Activated B cell treated with CpG ODN at 0.5 μM for 24 hours (primary cell): ENCODE results near the gene UGT1A5. TPM values are rescaled to one million over a fixed set of nuclear protein-coding genes. Genes with fewer than 3 reads are reported as not detected.

Experiments used
- ATAC-seq: fragments of 200-7000 bp; cut with Tn5 transposase; one replicate; pipeline ENCODE4 v1.10.0; 2021; ENCODE audit warnings: low read depth, mild to moderate bottlenecking, moderate library complexity
- CTCF ChIA-PET: fragments of 350-600 bp; sonication (Branson Sonifier 250); formaldehyde crosslinking; loops from one replicate; lab custom pipeline; 2021; ENCODE audit warnings: antibody characterized with exemption; lab: Charles Lee
- POLR2A ChIA-PET: fragments of 350-600 bp; sonication (Branson Sonifier 250); formaldehyde crosslinking; loops from one replicate; lab custom pipeline; 2021; ENCODE audit warnings: antibody characterized with exemption; lab: Charles Lee
- DNase-seq: peaks from one replicate; pipeline ENCODE4 v3.0.0; 2022
- H3K27ac Mint-ChIP-seq: one replicate; pipeline ENCODE4 v1.8.0; 2020; ENCODE audit warnings: mixed read lengths
- H3K27me3 Mint-ChIP-seq: one replicate; pipeline ENCODE4 v1.8.0; 2021; ENCODE audit warnings: mixed read lengths
- H3K36me3 Mint-ChIP-seq: one replicate; pipeline ENCODE4 v1.8.0; 2021; ENCODE audit warnings: low read depth, mixed read lengths
- H3K4me1 Mint-ChIP-seq: one replicate; pipeline ENCODE4 v1.8.0; 2021; ENCODE audit warnings: mixed read lengths
- H3K4me3 Mint-ChIP-seq: one replicate; pipeline ENCODE4 v1.8.0; 2020; ENCODE audit warnings: mild to moderate bottlenecking, mixed read lengths
- H3K9me3 Mint-ChIP-seq: one replicate; pipeline ENCODE4 v1.8.0; 2020; ENCODE audit warnings: mixed read lengths
- intact Hi-C: fragments of 100-400 bp; cut with micrococcal nuclease; formaldehyde crosslinking; loops from one replicate; pipeline ENCODE4 v1.15.1; 2024
- total RNA-seq: library from RNA; stranded (reverse); gene quantifications from 2 replicates; pipeline ENCODE4 v1.2.3, GENCODE V29; 2022
- TF ChIP-seq, protein P1 (sequence below): fragments of 200-600 bp; IDR thresholded peaks from one replicate; pipeline ENCODE4 v1.8.0; 2022; ENCODE audit warnings: antibody characterized with exemption, mild to moderate bottlenecking

UGT1A5 gene
- total RNA-seq, 1 donor from 2014 or later, result not detected

GRCh38 chr2:233754872-233755611 is 42.3 kb downstream of the UGT1A5 start:
- DNase-seq, result no peak
- peaks cover 7% of the 10 kb centered on the region for H3K9me3 Mint-ChIP-seq
- no peak overlapping the region for H3K27ac Mint-ChIP-seq
- H3K4me1 Mint-ChIP-seq, result no peaks in the 10 kb centered on the region
- intact Hi-C loops, result no loop called here
- ChIA-PET CTCF (no interaction called here), POLR2A (no interaction called here)
- TF ChIP-seq, protein P1, sequence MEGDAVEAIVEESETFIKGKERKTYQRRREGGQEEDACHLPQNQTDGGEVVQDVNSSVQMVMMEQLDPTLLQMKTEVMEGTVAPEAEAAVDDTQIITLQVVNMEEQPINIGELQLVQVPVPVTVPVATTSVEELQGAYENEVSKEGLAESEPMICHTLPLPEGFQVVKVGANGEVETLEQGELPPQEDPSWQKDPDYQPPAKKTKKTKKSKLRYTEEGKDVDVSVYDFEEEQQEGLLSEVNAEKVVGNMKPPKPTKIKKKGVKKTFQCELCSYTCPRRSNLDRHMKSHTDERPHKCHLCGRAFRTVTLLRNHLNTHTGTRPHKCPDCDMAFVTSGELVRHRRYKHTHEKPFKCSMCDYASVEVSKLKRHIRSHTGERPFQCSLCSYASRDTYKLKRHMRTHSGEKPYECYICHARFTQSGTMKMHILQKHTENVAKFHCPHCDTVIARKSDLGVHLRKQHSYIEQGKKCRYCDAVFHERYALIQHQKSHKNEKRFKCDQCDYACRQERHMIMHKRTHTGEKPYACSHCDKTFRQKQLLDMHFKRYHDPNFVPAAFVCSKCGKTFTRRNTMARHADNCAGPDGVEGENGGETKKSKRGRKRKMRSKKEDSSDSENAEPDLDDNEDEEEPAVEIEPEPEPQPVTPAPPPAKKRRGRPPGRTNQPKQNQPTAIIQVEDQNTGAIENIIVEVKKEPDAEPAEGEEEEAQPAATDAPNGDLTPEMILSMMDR, result no peak
- H3K36me3 Mint-ChIP-seq, result no peaks in the 10 kb centered on the region
- no peak overlapping the region for H3K4me3 Mint-ChIP-seq
- H3K27me3 Mint-ChIP-seq, result peaks cover 21% of the 10 kb centered on the region
- ATAC-seq, result no peak

GRCh38 chr2:233756429-233757081 is 43.8 kb downstream of the UGT1A5 start:
- DNase-seq, result no peak
- no peaks in the 10 kb centered on the region for H3K4me1 Mint-ChIP-seq
- no peak overlapping the region for H3K4me3 Mint-ChIP-seq
- ChIA-PET CTCF (no interaction called here), POLR2A (no interaction called here)
- H3K9me3 Mint-ChIP-seq, result peaks cover 4% of the 10 kb centered on the region
- peaks cover 22% of the 10 kb centered on the region for H3K27me3 Mint-ChIP-seq
- intact Hi-C loops, result no loop called here
- TF ChIP-seq, protein P1, result no peak
- ATAC-seq, result no peak
- no peak overlapping the region for H3K27ac Mint-ChIP-seq
- H3K36me3 Mint-ChIP-seq, result no peaks in the 10 kb centered on the region

GRCh38 chr2:233758141-233758540 is 45.4 kb downstream of the UGT1A5 start:
- DNase-seq (no peak), ATAC-seq (no peak)
- H3K4me3 Mint-ChIP-seq, result no peak overlapping the region
- ChIA-PET POLR2A (no interaction called here), CTCF (no interaction called here)
- no peaks in the 10 kb centered on the region for H3K9me3 Mint-ChIP-seq
- no peaks in the 10 kb centered on the region for H3K36me3 Mint-ChIP-seq
- intact Hi-C loops, result no loop called here
- TF ChIP-seq, protein P1, result no peak
- peaks cover 22% of the 10 kb centered on the region for H3K27me3 Mint-ChIP-seq
- no peak overlapping the region for H3K27ac Mint-ChIP-seq
- H3K4me1 Mint-ChIP-seq, result no peaks in the 10 kb centered on the region

DNA sequence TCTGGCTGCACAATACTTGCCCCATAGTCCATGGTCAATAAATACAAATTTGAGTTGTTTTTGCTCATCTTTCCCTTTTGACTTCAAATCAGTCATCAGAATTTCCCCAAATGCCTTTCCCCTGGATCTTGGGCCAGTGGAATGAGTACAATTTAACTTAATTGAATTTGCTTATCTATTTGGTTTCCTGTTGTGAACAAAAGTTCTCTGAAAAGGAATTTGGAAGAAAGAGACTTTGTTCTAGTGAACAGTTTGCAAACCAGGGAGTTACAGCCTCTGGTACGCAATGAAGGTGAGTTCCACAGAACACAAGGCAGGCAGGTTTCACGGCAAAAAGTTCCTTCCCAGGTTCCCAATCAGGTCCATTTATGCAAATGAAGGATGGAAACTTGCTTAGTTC is 46.1 kb downstream of the UGT1A5 start:
- ChIA-PET POLR2A (no interaction called here), CTCF (no interaction called here)
- H3K4me1 Mint-ChIP-seq, result no peaks in the 10 kb centered on the region
- H3K27me3 Mint-ChIP-seq, result peaks cover 17% of the 10 kb centered on the region
- H3K27ac Mint-ChIP-seq, result no peak overlapping the region
- ATAC-seq, result no peak
- no peak for DNase-seq
- TF ChIP-seq, protein P1, result no peak
- H3K36me3 Mint-ChIP-seq, result no peaks in the 10 kb centered on the region
- H3K9me3 Mint-ChIP-seq, result no peaks in the 10 kb centered on the region
- intact Hi-C loops, result no loop called here
- no peak overlapping the region for H3K4me3 Mint-ChIP-seq

DNA sequence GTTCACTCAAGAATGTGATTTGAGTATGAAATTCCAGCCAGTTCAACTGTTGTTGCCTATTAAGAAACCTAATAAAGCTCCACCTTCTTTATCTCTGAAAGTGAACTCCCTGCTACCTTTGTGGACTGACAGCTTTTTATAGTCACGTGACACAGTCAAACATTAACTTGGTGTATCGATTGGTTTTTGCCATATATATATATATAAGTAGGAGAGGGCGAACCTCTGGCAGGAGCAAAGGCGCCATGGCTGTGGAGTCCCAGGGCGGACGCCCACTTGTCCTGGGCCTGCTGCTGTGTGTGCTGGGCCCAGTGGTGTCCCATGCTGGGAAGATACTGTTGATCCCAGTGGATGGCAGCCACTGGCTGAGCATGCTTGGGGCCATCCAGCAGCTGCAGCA is 47.3 kb downstream of the UGT1A5 start, which contains the start of gene UGT1A1:
TSS of gene UGT1A1 (plus strand) at position 228 of the 400 bp plus-strand sequence. CDS start at position 246, 18 bp downstream.
- intact Hi-C loops, result no loop called here
- ATAC-seq, result no peak
- no peak within 1 kb of the TSS for H3K27ac Mint-ChIP-seq
- no peak within 1 kb of the TSS for H3K4me3 Mint-ChIP-seq
- no peaks in the 10 kb centered on the region for H3K36me3 Mint-ChIP-seq
- TF ChIP-seq, protein P1, result no peak
- DNase-seq, result no peak
- H3K4me1 Mint-ChIP-seq, result no peaks in the 10 kb centered on the region
- CTCF ChIA-PET, result no interaction called here
- POLR2A ChIA-PET, result no interaction called here
- peaks cover 15% of the 10 kb centered on the region for H3K27me3 Mint-ChIP-seq
- no peaks in the 10 kb centered on the region for H3K9me3 Mint-ChIP-seq
